ENCODE measurements around the gene BRD7. TPM values are rescaled to one million over a fixed set of nuclear protein-coding genes. Genes with fewer than 3 reads are reported as not detected.
"Not testable (repeated sequence)": the region's sequence is repeated elsewhere in the genome, so short reads cannot be mapped to it uniquely, and the experiment has no call there.

Gene BRD7
- total and polyA plus RNA-seq, 10 of the 15 experiments (the other 5 are each of a cell fraction or from before 2014, with no cell fraction given): 16.9 to 74.7 (median 52.0) TPM

- 68% methylated on average over 2 of the region's 2 CpGs for WGBS (ENCODE audit: insufficient coverage, insufficient replicate concordance, low lambda C conversion rate, missing lambda C conversion rate)
- H2AFZ ChIP-seq (ENCODE audit: control insufficient read depth, low read depth, low read length); H3K4me1 ChIP-seq (ENCODE audit: control insufficient read depth, insufficient read depth, low read length); H3K27ac ChIP-seq (ENCODE audit: control insufficient read depth, insufficient read depth); intact Hi-C loops (cut with micrococcal nuclease; ENCODE audit: unreplicated experiment); H3K27me3 ChIP-seq (replicated peaks in 1 of 2; ENCODE audit: control insufficient read depth in 2 of 2, insufficient read depth in 2 of 2, low read length in 1 of 2); RAD21 ChIA-PET (ENCODE audit: unreplicated experiment); DNase-seq (ENCODE audit: low read depth, low spot score); BruUV-seq (replicated peaks); FAIRE-seq; H3K9me3 ChIP-seq (replicated peaks; ENCODE audit: control insufficient read depth, insufficient read depth, low read length); H3K4me2 ChIP-seq (ENCODE audit: control insufficient read depth, insufficient read depth); H3K79me2 ChIP-seq (ENCODE audit: control insufficient read depth, insufficient read depth, low read length); ATAC-seq; H3K4me3 ChIP-seq; H3K9ac ChIP-seq (ENCODE audit: control insufficient read depth, insufficient read depth, low read length); in situ Hi-C loops (cut with MboI); H4K20me1 ChIP-seq (ENCODE audit: control insufficient read depth, insufficient read depth); POLR2A ChIA-PET; SMC1A ChIA-PET (ENCODE audit: uncharacterized antibody, unreplicated experiment): not testable (repeated sequence)
- CTCF ChIA-PET: interaction anchor here (0.8 to 10.9 kb wide), 2 partner anchors 9 to 164 kb away, joined by 3 to 60 read pairs; no protein-coding TSS in a partner anchor
- peaks cover 4 to 11% of the 10 kb centered on the region in 2 experiments for H3K36me3 ChIP-seq (ENCODE audit: control insufficient read depth in 2 of 2, insufficient read depth in 2 of 2, low read length in 1 of 2)
Observed at GRCh38 chr16:50345210-50345609, 23.6 kb downstream of the BRD7 start.

GRCh38 chr16:50343566-50343965 is 25.2 kb downstream of the BRD7 start:
- BruUV-seq (replicated peaks); in situ Hi-C loops (cut with MboI); H3K27ac ChIP-seq (ENCODE audit: control insufficient read depth, insufficient read depth); H3K79me2 ChIP-seq (ENCODE audit: control insufficient read depth, insufficient read depth, low read length); H2AFZ ChIP-seq (ENCODE audit: control insufficient read depth, low read depth, low read length); ATAC-seq; POLR2A ChIA-PET; H3K4me1 ChIP-seq (ENCODE audit: control insufficient read depth, insufficient read depth, low read length); DNase-seq (ENCODE audit: low read depth, low spot score); H3K9ac ChIP-seq (ENCODE audit: control insufficient read depth, insufficient read depth, low read length); RAD21 ChIA-PET (ENCODE audit: unreplicated experiment); SMC1A ChIA-PET (ENCODE audit: uncharacterized antibody, unreplicated experiment); FAIRE-seq; H3K4me3 ChIP-seq; H3K4me2 ChIP-seq (ENCODE audit: control insufficient read depth, insufficient read depth); H3K9me3 ChIP-seq (replicated peaks; ENCODE audit: control insufficient read depth, insufficient read depth, low read length); H3K27me3 ChIP-seq (replicated peaks in 1 of 2; ENCODE audit: control insufficient read depth in 2 of 2, insufficient read depth in 2 of 2, low read length in 1 of 2); intact Hi-C loops (cut with micrococcal nuclease; ENCODE audit: unreplicated experiment); H4K20me1 ChIP-seq (ENCODE audit: control insufficient read depth, insufficient read depth): not testable (repeated sequence)
- WGBS (ENCODE audit: insufficient coverage, insufficient replicate concordance, low lambda C conversion rate, missing lambda C conversion rate): 96% methylated on average over 8 of the region's 8 CpGs
- peaks cover 4 to 11% of the 10 kb centered on the region in 2 experiments for H3K36me3 ChIP-seq (ENCODE audit: control insufficient read depth in 2 of 2, insufficient read depth in 2 of 2, low read length in 1 of 2)
- CTCF ChIA-PET: interaction anchor here (1.6 to 10.9 kb wide), 2 partner anchors 11 to 16 kb away, joined by 3 to 60 read pairs; no protein-coding TSS in a partner anchor

All from GM12878 (cell line).